Glutamatergic neuron (in vitro differentiated cells): ENCODE data around the gene DENND5A. TPM values are rescaled to one million over a fixed set of nuclear protein-coding genes. Genes with fewer than 3 reads are reported as not detected.

Experiments
- DNase-seq: peaks from one replicate; pipeline ENCODE4 v3.0.0; 2022
- H3K27ac Mint-ChIP-seq: one replicate; pipeline ENCODE4 v1.8.0; 2020; ENCODE audit warnings: mild to moderate bottlenecking, mixed read lengths, inconsistent platforms; ENCODE audit not compliant: unreplicated experiment
- H3K27me3 Mint-ChIP-seq: one replicate; pipeline ENCODE4 v1.8.0; 2020; ENCODE audit warnings: mild to moderate bottlenecking, moderate library complexity, mixed read lengths, inconsistent platforms; ENCODE audit not compliant: unreplicated experiment
- H3K36me3 Mint-ChIP-seq: one replicate; pipeline ENCODE4 v1.8.0; 2020; ENCODE audit warnings: mild to moderate bottlenecking, mixed read lengths, inconsistent platforms; ENCODE audit not compliant: unreplicated experiment
- H3K4me1 Mint-ChIP-seq: one replicate; pipeline ENCODE4 v1.8.0; 2020; ENCODE audit warnings: mild to moderate bottlenecking, low read depth, mixed read lengths, inconsistent platforms; ENCODE audit not compliant: unreplicated experiment
- H3K4me3 Mint-ChIP-seq: one replicate; pipeline ENCODE4 v1.8.0; 2020; ENCODE audit warnings: mild to moderate bottlenecking, mixed read lengths, inconsistent platforms; ENCODE audit not compliant: unreplicated experiment
- H3K9me3 Mint-ChIP-seq: one replicate; pipeline ENCODE4 v1.8.0; 2020; ENCODE audit warnings: mild to moderate bottlenecking, moderate library complexity, mixed read lengths, inconsistent platforms; ENCODE audit not compliant: unreplicated experiment
- CTCF ChIP-seq: fragments of 200-600 bp; sonication (generic); IDR thresholded peaks from one replicate; pipeline ENCODE4 v1.5.0; 2021; ENCODE audit not compliant: partially characterized antibody, unreplicated experiment
- total RNA-seq: library from RNA; stranded (reverse); fragmentation: NEBNext Ultra II Directional; extraction: Animal tissue kit (Norgen Biotek cat#: 25700); gene quantifications from one replicate; pipeline ENCODE4 v1.2.1, GENCODE V29; 2021; ENCODE audit not compliant: unreplicated experiment

The DENND5A gene
- total RNA-seq, 1 donor from 2014 or later: 155 TPM

- Mint-ChIP-seq H3K9me3 (no peaks in the 10 kb centered on the region), H3K4me1 (no peaks in the 10 kb centered on the region), H3K36me3 (no peaks in the 10 kb centered on the region), H3K27ac (no peak overlapping the region), H3K4me3 (no peak overlapping the region), H3K27me3 (no peaks in the 10 kb centered on the region)
- TF ChIP-seq CTCF: no peak
- DNase-seq: no peak
Observed at GRCh38 chr11:9207229-9207628, 57.9 kb downstream of the DENND5A start.

GRCh38 chr11:9206496-9206895 is 58.7 kb downstream of the DENND5A start:
- no peaks in the 10 kb centered on the region for H3K27me3 Mint-ChIP-seq
- H3K36me3 Mint-ChIP-seq: no peaks in the 10 kb centered on the region
- TF ChIP-seq CTCF: no peak
- no peaks in the 10 kb centered on the region for H3K4me1 Mint-ChIP-seq
- H3K4me3 Mint-ChIP-seq: no peak overlapping the region
- H3K9me3 Mint-ChIP-seq: no peaks in the 10 kb centered on the region
- no peak for DNase-seq
- H3K27ac Mint-ChIP-seq: no peak overlapping the region

GRCh38 chr11:9203691-9204311 is 61.3 kb downstream of the DENND5A start:
- Mint-ChIP-seq H3K27ac (no peak overlapping the region), H3K4me1 (no peaks in the 10 kb centered on the region), H3K36me3 (no peaks in the 10 kb centered on the region), H3K27me3 (peaks cover 1% of the 10 kb centered on the region), H3K9me3 (no peaks in the 10 kb centered on the region), H3K4me3 (no peak overlapping the region)
- DNase-seq: no peak
- no peak for TF ChIP-seq CTCF

- H3K27me3 Mint-ChIP-seq: peaks cover 1% of the 10 kb centered on the region
- DNase-seq: no peak
- no peaks in the 10 kb centered on the region for H3K4me1 Mint-ChIP-seq
- H3K27ac Mint-ChIP-seq: no peak overlapping the region
- TF ChIP-seq CTCF: no peak
- no peak overlapping the region for H3K4me3 Mint-ChIP-seq
- H3K9me3 Mint-ChIP-seq: no peaks in the 10 kb centered on the region
- no peaks in the 10 kb centered on the region for H3K36me3 Mint-ChIP-seq
Observed at GRCh38 chr11:9201372-9202162, 63.6 kb downstream of the DENND5A start.

GRCh38 chr11:9200471-9200870 is 64.7 kb downstream of the DENND5A start:
- Mint-ChIP-seq H3K27ac (no peak overlapping the region), H3K4me1 (no peaks in the 10 kb centered on the region), H3K27me3 (peaks cover 1% of the 10 kb centered on the region), H3K36me3 (no peaks in the 10 kb centered on the region), H3K9me3 (no peaks in the 10 kb centered on the region), H3K4me3 (no peak overlapping the region)
- TF ChIP-seq CTCF: no peak
- DNase-seq: no peak
